GM12872 (cell line): ENCODE measurements around the gene PEMT.

Source experiments
- CTCF ChIP-seq: IDR thresholded peaks from 3 replicates; pipeline ENCODE4 v1.5.1; 2011; ENCODE audit warnings: low read depth, mild to moderate bottlenecking, low read length, moderate library complexity; ENCODE audit not compliant: insufficient read depth

Gene PEMT

GRCh38 chr17:17525956-17526355 lies 65.6 kb downstream of the PEMT start:
- no peak for TF ChIP-seq CTCF

GRCh38 chr17:17525311-17525710 lies 66.2 kb downstream of the PEMT start:
- TF ChIP-seq CTCF: no peak

DNA sequence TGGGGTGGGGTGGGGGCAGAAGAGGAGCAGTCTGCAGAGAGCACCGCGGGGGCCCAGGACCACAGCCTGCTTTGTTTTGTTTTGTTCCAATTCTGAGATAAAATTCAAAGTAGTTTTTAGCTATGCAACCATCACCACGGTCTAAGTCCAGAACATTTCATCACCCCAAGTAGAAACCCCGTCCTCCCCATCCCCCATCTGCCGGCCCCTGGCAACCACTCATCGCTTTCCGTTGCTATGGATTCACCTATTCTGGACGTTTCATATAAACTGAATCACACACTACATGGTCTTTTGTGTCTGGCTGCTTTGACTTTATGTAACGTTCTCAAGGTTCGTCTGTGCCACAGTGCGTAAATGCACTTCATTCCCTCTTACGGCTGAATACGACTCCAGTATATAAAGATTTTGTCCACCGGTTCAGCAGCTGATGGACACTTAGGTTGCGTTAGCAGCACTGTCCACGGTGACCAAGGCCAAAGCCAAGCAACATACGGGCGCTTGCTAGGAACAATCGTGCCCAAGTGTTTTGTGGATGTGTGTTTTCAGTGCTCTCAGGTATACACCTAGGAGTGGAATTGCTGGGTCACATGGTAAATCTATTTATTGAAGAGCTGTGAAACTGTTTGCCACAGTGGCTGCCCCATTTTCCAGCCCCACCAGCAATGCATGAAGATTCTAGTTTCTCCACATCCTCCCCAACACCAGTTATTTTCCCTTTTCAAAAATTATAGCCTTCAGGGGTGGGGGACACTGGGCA lies 67.6 kb downstream of the PEMT start:
- TF ChIP-seq CTCF: no peak

DNA sequence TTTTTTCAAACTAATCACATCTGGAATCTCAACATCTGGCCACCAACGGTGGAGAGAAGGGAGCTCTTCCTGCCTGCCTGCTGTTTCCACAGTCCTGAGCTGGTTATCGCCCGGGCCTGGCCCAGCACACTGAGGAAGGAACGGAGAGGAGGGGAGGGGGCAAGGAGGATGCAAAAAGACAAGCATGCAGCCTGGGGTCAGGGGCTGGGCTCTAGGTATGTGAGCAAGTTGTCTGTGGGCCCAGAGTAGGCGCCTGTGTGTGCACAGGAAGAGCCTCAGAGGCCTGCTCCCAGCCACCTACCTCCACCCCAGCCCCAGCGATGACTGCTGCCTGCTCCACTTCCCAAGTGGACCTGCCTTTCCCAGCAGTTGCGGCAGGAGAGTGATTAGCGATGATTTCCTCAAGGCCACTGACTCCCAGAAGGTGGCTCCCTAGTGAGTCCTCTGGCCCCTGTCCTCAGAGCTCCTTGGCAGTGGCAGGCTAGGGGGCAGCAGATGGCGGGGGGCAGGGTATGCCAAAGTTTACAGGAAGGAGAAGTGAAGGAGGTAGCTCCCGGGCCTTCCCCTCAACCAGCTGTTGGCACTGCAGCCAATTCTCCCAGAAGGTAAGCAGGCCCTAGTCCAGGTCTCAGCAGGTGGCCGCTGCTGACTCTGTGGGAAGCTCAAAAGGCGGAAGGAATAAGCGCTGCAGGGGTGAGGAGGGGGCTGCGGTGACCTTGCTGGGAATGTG lies 68.3 kb downstream of the PEMT start:
- TF ChIP-seq CTCF: no peak

- TF ChIP-seq CTCF: no peak
Measured at GRCh38 chr17:17520599-17521232, 70.8 kb downstream of the PEMT start.

- TF ChIP-seq CTCF: no peak
Measured at GRCh38 chr17:17519886-17520285, 71.6 kb downstream of the PEMT start.

DNA sequence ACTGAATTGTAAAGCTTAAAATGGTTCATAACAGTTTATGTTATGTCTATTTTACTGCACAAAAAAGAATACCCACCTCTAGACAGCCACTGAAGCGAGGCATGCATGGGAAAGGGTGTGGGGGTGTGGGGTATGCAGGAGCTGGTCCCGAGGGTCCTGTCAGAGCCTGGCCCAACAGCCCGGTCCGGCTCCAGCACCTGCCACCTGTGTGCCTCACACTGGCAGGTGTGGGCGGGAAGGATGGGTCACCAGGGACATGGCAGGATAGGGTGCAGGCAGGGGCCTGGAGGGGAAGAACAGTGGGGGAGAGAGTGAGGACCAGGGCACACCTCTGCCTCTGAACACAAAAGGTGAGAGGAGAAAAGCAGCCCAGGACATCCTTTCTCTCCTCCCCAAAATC lies 72.6 kb downstream of the PEMT start:
- no peak for TF ChIP-seq CTCF
